Uterus (tissue), 4 donors: Measurements from ENCODE around the gene MEIS2. TPM values are rescaled to one million over a fixed set of nuclear protein-coding genes. Genes with fewer than 3 reads are reported as not detected.

Experiments used
- DNase-seq, 2 donors: peaks; one replicate each; pipeline ENCODE4 v3.0.0-alpha.2; 2019 to 2020
- H3K27ac ChIP-seq, 2 donors: fragments of 200-600 bp; sonication (generic); 1 replicate in 1 of 2; 2 replicates in 1 of 2; pipeline ENCODE4 v1.5.1; 2016 to 2018
- H3K27me3 ChIP-seq, 2 donors: fragments of 200-600 bp; sonication (generic); one replicate each; pipeline ENCODE4 v1.5.1; 2018 to 2019; ENCODE audit warnings: control low read depth in 1 of 2
- H3K36me3 ChIP-seq, 2 donors: fragments of 200-600 bp; sonication (generic); one replicate each; pipeline ENCODE4 v1.5.1; 2019; ENCODE audit warnings: control low read depth in 1 of 2
- H3K4me1 ChIP-seq, 2 donors: fragments of 200-600 bp; sonication (generic); one replicate each; pipeline ENCODE4 v1.5.1; 2018 to 2019; ENCODE audit warnings: control low read depth in 1 of 2
- H3K4me3 ChIP-seq, 2 donors: fragments of 200-600 bp; sonication (generic); 1 replicate in 1 of 2; 2 replicates in 1 of 2; pipeline ENCODE4 v1.5.1; 2018 to 2019; ENCODE audit warnings: mild to moderate bottlenecking in 1 of 2
- H3K9me3 ChIP-seq, 2 donors: fragments of 200-600 bp; sonication (generic); one replicate each; pipeline ENCODE4 v1.5.1; 2019; ENCODE audit warnings: control low read depth in 1 of 2
- CTCF ChIP-seq, 4 experiments: fragments of 200-600 bp in 2 of 4; fragments of 450-650 bp in 2 of 4; sonication (generic) in 2 of 4; IDR thresholded peaks; one replicate each; pipeline ENCODE4 v1.5.1; 2016 to 2019; ENCODE audit warnings: antibody characterized with exemption in 4 of 4, mild to moderate bottlenecking in 2 of 4, moderate library complexity in 1 of 4
- POLR2A ChIP-seq, 2 donors: fragments of 450-650 bp; IDR thresholded peaks; one replicate each; pipeline ENCODE4 v1.6.1; 2016; ENCODE audit warnings: antibody characterized with exemption in 2 of 2, mild to moderate bottlenecking in 1 of 2, moderate library complexity in 1 of 2
- intact Hi-C: fragments of 100-400 bp; cut with DNase I; formaldehyde crosslinking; loops from one replicate; pipeline ENCODE4 v1.15.1; 2023; ENCODE audit warnings: low total_unique reads
- total RNA-seq, 4 donors: library from RNA; depleted of rRNA in 3 of 4; stranded (reverse); fragments of >200 nt in 3 of 4; gene quantifications; one replicate each; pipeline versions ENCODE4 v1.1.0 to v1.2.4, GENCODE V29; 2014 to 2023
- donor health status: DM: yes; HTN: yes; CAD: no.

MEIS2 gene
- total RNA-seq, 4 donors from 2014 or later, result 84.0 to 184 (median 112) TPM

DNA sequence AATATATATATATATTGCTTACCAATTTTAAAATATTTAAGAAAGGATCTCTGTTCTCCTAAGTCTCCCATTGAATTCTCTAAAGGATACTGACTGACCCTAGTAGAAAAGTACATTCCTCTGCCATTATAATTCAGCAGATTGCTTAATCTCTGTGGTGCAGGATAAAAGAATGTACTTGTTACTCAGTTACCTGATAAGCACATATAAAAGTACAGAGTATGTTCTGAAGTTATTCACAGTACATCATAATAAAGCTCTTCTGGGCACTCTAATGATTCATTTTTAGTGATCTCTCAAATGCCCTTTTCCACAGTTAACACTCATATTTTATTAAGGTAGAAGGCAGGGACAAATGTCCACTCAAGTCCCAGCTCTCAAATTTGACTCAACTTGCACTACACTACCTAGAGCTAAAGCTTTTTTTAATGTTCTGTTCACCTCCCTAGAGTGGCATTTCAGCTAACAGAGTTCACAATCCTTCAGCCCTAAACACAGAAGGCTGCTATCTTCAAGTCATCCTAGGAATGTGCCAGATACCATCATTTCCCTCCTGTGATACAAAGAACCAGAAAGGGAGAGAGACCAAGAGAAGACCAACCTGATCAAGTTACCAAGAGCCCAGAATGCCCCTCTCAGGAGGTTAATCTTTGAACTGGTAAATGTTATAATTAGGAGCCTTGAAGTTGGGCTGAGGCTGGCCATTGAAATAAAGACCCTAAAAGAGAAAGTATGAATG is 53.3 kb downstream of the MEIS2 start:
- Histone ChIP-seq H3K9me3 (no peaks in the 10 kb centered on the region), H3K27ac (peak overlapping the region; percentile 10 to 43), H3K36me3 (no peaks in the 10 kb centered on the region), H3K4me3 (no peak overlapping the region), H3K4me1 (peaks cover 0 to 9% of the 10 kb centered on the region in 2 donors), H3K27me3 (no peaks in the 10 kb centered on the region)
- intact Hi-C loops, result no loop called here
- DNase-seq, result no peak
- no peak for TF ChIP-seq POLR2A (IDR thresholded peaks at IDR 0.05)
- no peak for TF ChIP-seq CTCF (IDR thresholded peaks at IDR 0.05)

- H3K4me1 ChIP-seq, result peaks cover 0 to 9% of the 10 kb centered on the region in 2 donors
- no peaks in the 10 kb centered on the region for H3K36me3 ChIP-seq
- H3K4me3 ChIP-seq, result no peak overlapping the region
- no peaks in the 10 kb centered on the region for H3K27me3 ChIP-seq
- H3K27ac ChIP-seq, result peak overlapping the region in 1 of 2 donors; percentile 26
- no peak for DNase-seq
- TF ChIP-seq CTCF (IDR thresholded peaks at IDR 0.05), result no peak
- TF ChIP-seq POLR2A (IDR thresholded peaks at IDR 0.05), result no peak
- intact Hi-C loops, result no loop called here
- no peaks in the 10 kb centered on the region for H3K9me3 ChIP-seq
These were observed 54.2 kb downstream of the MEIS2 start for GRCh38 chr15:37045859-37046740.

GRCh38 chr15:37044915-37045648 is 55.3 kb downstream of the MEIS2 start:
- Histone ChIP-seq H3K36me3 (no peaks in the 10 kb centered on the region), H3K4me3 (no peak overlapping the region), H3K9me3 (no peaks in the 10 kb centered on the region), H3K27ac (peak overlapping the region; percentile 18), H3K27me3 (no peaks in the 10 kb centered on the region), H3K4me1 (peaks cover 0 to 9% of the 10 kb centered on the region in 2 donors)
- intact Hi-C loops, result no loop called here
- TF ChIP-seq CTCF (IDR thresholded peaks at IDR 0.05), result no peak
- TF ChIP-seq POLR2A (IDR thresholded peaks at IDR 0.05), result no peak
- no peak for DNase-seq

DNA sequence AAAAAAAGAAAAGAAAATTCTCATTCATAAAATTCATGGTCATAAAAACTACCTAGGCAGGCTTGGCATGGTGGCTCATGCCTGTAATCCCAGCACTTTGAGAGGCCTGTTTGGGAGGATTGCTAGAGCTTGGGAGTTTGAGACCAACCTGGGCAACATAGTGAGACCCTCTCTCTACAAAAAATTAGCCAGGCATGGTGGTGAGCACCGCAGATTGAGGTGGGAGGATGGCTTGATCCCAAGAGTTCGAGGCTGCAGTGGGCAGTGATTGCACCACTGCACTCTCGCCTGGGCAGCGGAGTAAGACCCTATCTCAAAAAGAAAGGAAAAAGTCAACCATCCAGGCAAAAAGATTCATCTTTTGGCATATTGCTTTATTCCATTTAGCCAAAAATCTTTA is 58.5 kb downstream of the MEIS2 start:
- no peak for DNase-seq
- peaks cover 0 to 6% of the 10 kb centered on the region in 2 donors for H3K4me1 ChIP-seq
- intact Hi-C loops, result no loop called here

More for the DNA sequence above, 58.5 kb downstream of the MEIS2 start:
- no peaks in the 10 kb centered on the region for H3K27me3 ChIP-seq
- no peak overlapping the region for H3K4me3 ChIP-seq
- no peaks in the 10 kb centered on the region for H3K36me3 ChIP-seq
- TF ChIP-seq POLR2A (IDR thresholded peaks at IDR 0.05) (no peak), CTCF (IDR thresholded peaks at IDR 0.05) (no peak)
- no peak overlapping the region for H3K27ac ChIP-seq
- no peaks in the 10 kb centered on the region for H3K9me3 ChIP-seq
